ENCODE data around the gene IL1RN. TPM values are rescaled to one million over a fixed set of nuclear protein-coding genes. Genes with fewer than 3 reads are reported as not detected.
A peak's percentile ranks its signal among the peaks of the same experiment; 100 is the strongest.

Gene IL1RN
- polyA plus RNA-seq, 1 donor (not counting 4 experiments of a cell fraction or from before 2014, with no cell fraction given): 128 TPM

DNA sequence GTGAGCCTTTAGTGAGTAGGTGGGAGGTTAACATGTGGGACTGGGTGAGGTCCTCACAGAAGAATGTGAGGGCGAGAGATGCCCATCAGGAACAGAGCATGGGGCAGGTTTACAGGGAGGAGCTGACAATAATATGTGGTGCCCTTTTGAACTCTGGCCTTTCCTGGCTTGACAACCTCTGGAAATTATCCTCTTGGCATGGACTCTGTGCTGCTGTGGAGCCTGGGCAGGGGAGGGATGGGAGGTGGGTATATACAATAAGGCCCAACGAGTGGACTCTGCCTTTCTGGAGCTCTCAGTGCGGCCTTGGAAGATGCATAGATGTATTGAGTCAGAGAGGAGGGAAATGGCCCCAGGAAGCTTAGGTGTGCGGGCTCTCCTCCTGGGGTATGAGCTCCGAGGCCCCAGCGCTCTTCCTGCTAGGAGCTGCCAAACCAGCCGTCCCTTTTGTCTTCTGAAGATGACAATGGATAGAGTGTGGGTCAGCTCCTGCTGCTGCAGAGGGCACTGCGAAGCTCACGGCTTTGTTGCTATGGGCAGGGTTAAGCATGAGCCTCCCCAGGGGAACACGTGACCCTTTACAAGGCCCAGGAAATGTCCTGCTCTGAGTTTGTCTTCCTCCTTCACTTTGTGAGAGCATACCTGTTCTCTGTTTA, 37.7 kb downstream of the IL1RN start:
- no peaks in the 10 kb centered on the region for H3K9me3 ChIP-seq (ENCODE audit: control insufficient read depth, low read depth, low read length)
- H3K9ac ChIP-seq (ENCODE audit: control insufficient read depth, extremely low read depth, insufficient read depth, low read length): no peak overlapping the region
- H2AFZ ChIP-seq (ENCODE audit: control insufficient read depth, low read length): no peak overlapping the region
- peaks cover 42% of the 10 kb centered on the region for H3K79me2 ChIP-seq (ENCODE audit: control insufficient read depth, insufficient read depth, low read length)
- peaks cover 4% of the 10 kb centered on the region for H3K9me1 ChIP-seq (ENCODE audit: control insufficient read depth, extremely low read depth, insufficient read depth, low read length)
- H3K27ac ChIP-seq (ENCODE audit: control insufficient read depth, insufficient read depth, low read length): no peak overlapping the region
- H3K36me3 ChIP-seq (ENCODE audit: control insufficient read depth in 2 of 2, extremely low read depth in 1 of 2, insufficient read depth in 2 of 2, low read length in 2 of 2): peaks cover 9 to 21% of the 10 kb centered on the region in 2 experiments
- H3K4me1 ChIP-seq (ENCODE audit: control insufficient read depth, extremely low read depth, insufficient read depth, low read length): peaks cover 13% of the 10 kb centered on the region
- FAIRE-seq (no peak), DNase-seq (ENCODE audit: low read depth, low spot score) (no peak)
- H3K4me3 ChIP-seq (ENCODE audit: control insufficient read depth in 2 of 3, extremely low read depth in 1 of 3, insufficient read depth in 2 of 3, low read depth in 1 of 3, low read length in 3 of 3): no peak overlapping the region
- H3K4me2 ChIP-seq (ENCODE audit: control insufficient read depth, extremely low read depth, insufficient read depth, low read depth, low read length): peak overlapping the region; percentile 25
- no peaks in the 10 kb centered on the region for H3K27me3 ChIP-seq (ENCODE audit: control insufficient read depth, extremely low read depth, insufficient read depth, low read length)
- H4K20me1 ChIP-seq (ENCODE audit: control insufficient read depth, extremely low read depth, insufficient read depth, low read length): peaks cover 7% of the 10 kb centered on the region
- TF ChIP-seq, protein P1, sequence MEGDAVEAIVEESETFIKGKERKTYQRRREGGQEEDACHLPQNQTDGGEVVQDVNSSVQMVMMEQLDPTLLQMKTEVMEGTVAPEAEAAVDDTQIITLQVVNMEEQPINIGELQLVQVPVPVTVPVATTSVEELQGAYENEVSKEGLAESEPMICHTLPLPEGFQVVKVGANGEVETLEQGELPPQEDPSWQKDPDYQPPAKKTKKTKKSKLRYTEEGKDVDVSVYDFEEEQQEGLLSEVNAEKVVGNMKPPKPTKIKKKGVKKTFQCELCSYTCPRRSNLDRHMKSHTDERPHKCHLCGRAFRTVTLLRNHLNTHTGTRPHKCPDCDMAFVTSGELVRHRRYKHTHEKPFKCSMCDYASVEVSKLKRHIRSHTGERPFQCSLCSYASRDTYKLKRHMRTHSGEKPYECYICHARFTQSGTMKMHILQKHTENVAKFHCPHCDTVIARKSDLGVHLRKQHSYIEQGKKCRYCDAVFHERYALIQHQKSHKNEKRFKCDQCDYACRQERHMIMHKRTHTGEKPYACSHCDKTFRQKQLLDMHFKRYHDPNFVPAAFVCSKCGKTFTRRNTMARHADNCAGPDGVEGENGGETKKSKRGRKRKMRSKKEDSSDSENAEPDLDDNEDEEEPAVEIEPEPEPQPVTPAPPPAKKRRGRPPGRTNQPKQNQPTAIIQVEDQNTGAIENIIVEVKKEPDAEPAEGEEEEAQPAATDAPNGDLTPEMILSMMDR (optimal IDR thresholded peaks at IDR 0.05 in 1 of 3, IDR thresholded peaks at IDR 0.05 in 1 of 3, conservative IDR thresholded peaks at IDR 0.05 in 1 of 3; ENCODE audit: extremely low read depth in 1 of 3, insufficient read depth in 2 of 3, low read length in 3 of 3): no peak
- TF ChIP-seq EZH2 (IDR thresholded peaks at IDR 0.05; ENCODE audit: low read length): no peak
- dilution Hi-C loops (cut with MboI; ENCODE audit: extremely low pct_ligation_motif_present, low sequenced_read_pairs): no loop called here

DNA sequence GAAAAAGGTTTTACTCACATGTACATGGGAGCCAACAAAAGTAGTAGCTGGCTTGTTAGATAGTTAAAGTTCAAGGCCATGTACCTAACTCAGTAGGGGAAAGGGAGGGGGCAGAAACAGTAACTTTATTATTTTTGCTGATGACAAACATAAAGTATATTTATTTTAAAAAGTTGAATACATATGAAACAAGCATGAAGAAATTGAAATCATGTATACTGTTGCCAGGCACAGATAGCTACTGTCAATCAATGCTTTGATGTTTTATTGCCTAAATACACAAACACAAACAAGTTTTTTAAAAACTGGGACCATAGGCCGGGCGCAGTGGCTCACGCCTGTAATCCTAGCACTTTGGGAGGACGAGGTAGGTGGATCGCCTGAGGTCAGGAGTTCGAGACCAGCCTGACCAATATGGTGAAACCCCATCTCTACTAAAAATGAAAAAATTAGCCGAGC, 38.8 kb downstream of the IL1RN start:
- H3K4me2 ChIP-seq (ENCODE audit: control insufficient read depth, extremely low read depth, insufficient read depth, low read depth, low read length): no peak overlapping the region
- peaks cover 11 to 21% of the 10 kb centered on the region in 2 experiments for H3K36me3 ChIP-seq (ENCODE audit: control insufficient read depth in 2 of 2, extremely low read depth in 1 of 2, insufficient read depth in 2 of 2, low read length in 2 of 2)
- H3K4me1 ChIP-seq (ENCODE audit: control insufficient read depth, extremely low read depth, insufficient read depth, low read length): peaks cover 13% of the 10 kb centered on the region
- peaks cover 37% of the 10 kb centered on the region for H3K79me2 ChIP-seq (ENCODE audit: control insufficient read depth, insufficient read depth, low read length)
- DNase-seq (ENCODE audit: low read depth, low spot score) (no peak), FAIRE-seq (no peak)
- dilution Hi-C loops (cut with MboI; ENCODE audit: extremely low pct_ligation_motif_present, low sequenced_read_pairs): no loop called here
- no peak for TF ChIP-seq EZH2 (IDR thresholded peaks at IDR 0.05; ENCODE audit: low read length)
- TF ChIP-seq, protein P1 (optimal IDR thresholded peaks at IDR 0.05 in 1 of 3, IDR thresholded peaks at IDR 0.05 in 1 of 3, conservative IDR thresholded peaks at IDR 0.05 in 1 of 3; ENCODE audit: extremely low read depth in 1 of 3, insufficient read depth in 2 of 3, low read length in 3 of 3): no peak
- H3K9me1 ChIP-seq (ENCODE audit: control insufficient read depth, extremely low read depth, insufficient read depth, low read length): peaks cover 4% of the 10 kb centered on the region
- H3K27ac ChIP-seq (ENCODE audit: control insufficient read depth, insufficient read depth, low read length): no peak overlapping the region
- no peak overlapping the region for H3K4me3 ChIP-seq (ENCODE audit: control insufficient read depth in 2 of 3, extremely low read depth in 1 of 3, insufficient read depth in 2 of 3, low read depth in 1 of 3, low read length in 3 of 3)
- H2AFZ ChIP-seq (ENCODE audit: control insufficient read depth, low read length): no peak overlapping the region
- H4K20me1 ChIP-seq (ENCODE audit: control insufficient read depth, extremely low read depth, insufficient read depth, low read length): peaks cover 7% of the 10 kb centered on the region
- H3K9ac ChIP-seq (ENCODE audit: control insufficient read depth, extremely low read depth, insufficient read depth, low read length): no peak overlapping the region
- no peaks in the 10 kb centered on the region for H3K27me3 ChIP-seq (ENCODE audit: control insufficient read depth, extremely low read depth, insufficient read depth, low read length)
- H3K9me3 ChIP-seq (ENCODE audit: control insufficient read depth, low read depth, low read length): no peaks in the 10 kb centered on the region
